Activated CD4-positive, CD25-positive, alpha-beta regulatory T cell (primary cell): ENCODE results near the gene CDK9.

Source experiments
- DNase-seq, 4 experiments: peaks; one replicate each; lab custom pipeline; 2025; lab: John Stamatoyannopoulos, UW

The CDK9 gene

DNA sequence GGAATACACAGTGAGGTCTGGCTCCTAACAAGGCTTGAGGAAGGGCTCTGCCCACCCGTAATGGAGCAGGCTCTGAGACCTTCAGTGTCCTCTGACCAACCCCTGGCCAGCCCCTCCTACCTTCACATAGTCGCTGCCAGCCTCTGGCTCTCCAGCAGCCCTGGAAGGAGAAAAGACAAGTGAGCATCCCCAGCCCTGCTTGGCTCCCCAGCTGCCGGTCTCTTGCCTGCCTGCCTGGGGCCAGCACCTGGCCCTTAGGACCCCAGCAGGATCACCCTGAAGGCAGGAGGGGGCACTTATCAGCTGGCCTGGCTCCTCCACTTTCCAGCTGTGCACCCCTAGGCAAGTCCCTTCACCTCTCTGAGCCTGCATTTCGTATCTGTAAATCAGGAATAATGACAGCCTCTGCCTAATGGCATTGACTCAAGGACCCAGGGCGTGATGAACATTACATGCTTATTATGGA is 24.3 kb upstream of the CDK9 start:
- DNase-seq: no peak

DNA sequence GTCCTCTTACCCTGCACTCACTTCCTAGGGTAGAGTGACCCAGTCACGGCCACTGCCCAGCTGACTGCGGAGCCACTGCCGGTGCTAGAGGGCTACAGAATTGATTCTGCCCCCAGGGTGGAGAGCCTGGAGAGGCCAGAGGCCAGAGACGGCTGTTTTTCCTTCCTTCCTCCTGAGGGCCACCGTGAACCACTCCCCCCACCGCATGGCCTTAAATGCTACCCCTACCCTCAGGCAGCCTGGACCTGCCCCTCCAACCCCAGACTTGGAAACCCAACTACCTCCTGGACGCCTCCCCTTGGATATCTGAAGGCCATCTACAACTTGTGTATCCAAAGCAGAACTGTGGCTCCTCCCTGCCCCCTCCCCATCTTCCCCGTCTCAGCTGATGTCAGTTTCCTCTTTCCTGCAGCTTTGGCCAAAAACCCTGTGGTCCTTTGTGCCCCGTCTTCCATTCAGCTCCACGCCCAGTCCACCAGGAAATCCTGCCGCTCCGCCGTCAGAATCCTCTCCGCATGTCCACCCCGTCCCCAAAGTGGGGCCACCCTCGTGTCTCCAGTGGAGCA is 23.6 kb upstream of the CDK9 start:
- no peak for DNase-seq

DNA sequence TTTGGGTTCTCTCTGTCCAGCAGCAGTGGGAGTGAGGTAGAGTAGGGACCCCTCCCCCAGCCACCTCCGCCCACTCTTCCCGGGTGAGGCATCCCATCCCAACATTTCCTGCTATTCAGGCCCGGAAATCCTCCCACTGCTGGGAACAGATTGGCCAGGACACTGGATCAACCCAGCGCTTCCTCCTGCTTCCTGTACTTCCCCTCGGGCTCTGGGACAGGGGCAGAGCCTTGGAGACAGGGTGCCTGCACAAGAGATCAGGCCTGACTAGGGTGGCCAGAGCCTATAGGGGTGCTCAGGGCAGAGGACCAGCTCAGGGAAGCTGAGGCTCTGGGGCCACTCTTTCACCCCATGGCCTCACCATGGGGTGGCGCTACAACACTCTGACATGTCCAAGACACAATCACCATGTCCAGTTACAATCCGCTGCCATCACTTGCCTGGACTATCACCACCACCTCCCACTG is 21.9 kb upstream of the CDK9 start:
- no peak for DNase-seq

DNA sequence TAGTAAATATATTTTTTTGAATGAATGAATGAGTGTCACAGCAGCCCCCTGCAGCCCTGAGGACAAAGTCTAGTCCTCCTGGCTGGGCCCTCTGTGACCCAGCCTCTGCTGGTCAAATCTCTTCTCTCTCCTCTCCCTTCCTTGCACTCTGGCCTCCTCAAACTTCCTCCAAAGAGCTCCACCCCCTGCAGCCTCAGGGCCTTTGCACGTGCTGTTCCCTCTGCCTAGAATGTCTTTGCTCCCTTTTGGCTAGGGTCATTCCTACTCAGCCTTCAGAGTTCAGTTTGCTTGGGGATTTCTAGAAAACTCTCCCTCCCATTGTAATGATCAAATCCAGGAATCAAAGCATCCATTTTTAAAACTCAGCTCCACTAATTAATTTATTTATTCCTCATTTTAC is 20.4 kb upstream of the CDK9 start:
- no peak for DNase-seq

DNA sequence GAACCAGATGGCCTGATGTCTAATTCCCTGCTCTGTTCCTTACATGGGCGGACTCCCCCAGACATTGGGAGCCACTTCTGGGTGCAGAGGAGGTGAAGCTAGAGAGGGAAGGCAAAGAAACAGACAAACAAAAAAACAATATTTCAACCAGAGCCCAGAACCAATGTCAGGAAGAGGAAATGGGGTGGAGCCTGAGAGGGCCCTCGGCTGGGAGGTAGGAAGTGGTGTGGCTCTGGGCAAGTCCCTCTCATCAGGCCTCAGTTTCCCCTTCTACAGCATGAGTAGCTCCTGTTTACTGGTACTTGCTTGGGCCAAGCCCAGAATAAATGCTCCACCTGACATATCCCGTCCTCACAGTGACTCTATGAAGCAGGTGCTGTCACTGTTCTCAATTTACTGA is 18.4 kb upstream of the CDK9 start:
- DNase-seq: no peak

DNA sequence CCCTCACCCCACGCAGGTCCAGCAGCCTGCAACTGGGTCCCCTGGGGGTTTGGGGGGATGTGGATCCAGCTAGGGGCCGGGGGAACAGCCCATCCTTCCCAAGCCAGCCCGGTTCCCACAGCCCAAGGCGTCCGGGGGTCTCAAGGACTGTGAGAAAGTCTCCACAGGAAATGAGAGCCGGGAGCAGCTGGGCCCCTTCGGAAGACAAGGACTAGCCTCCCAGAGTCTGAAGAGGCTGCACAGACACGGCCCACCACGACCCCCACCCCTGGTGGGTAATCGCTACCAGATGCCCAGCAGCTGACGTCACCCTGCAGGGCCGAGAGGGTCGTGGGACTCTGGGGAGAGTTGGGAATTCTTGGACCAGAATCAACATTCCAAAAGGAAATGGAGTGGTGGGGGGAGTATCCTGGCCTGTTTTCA is 17.9 kb upstream of the CDK9 start:
- DNase-seq: no peak

DNA sequence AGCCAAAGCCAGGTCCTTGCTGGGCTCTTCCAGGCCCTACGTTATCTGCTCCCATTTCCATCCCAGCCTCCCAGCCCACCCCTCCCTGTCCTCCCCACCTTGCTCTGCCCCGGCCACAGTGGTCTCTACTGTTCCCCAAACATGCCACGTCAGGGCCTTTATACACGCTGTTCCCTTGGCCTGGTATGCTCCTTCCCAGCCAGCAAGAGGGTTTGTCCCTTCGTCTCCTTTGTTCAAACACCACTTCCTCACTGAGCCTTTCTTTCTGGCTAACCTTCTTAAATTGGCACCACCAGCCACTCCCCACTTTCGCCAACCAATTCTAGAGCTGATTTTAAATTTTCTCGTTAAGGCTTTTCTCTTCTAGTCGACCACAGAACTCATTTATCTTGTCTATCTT is 17.1 kb upstream of the CDK9 start:
- DNase-seq: no peak

DNA sequence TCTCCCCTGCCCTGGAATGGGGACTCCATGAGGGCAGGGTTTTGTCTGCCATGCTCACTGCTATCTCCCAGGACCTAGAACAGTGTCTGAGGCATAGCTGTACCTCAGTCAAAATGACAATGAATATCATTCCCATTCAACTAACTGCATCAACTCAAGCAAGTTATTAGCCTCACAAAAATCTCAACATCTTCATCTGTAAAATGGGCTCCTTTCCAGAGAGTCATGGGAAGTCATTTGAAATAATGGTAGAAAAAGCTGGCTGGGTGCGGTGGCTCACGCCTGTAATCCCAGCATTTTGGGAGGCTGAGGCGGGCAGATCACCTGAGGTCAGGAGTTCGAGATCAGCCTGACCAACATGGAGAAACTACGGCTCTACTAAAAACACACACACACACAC is 16.7 kb upstream of the CDK9 start:
- no peak for DNase-seq

DNA sequence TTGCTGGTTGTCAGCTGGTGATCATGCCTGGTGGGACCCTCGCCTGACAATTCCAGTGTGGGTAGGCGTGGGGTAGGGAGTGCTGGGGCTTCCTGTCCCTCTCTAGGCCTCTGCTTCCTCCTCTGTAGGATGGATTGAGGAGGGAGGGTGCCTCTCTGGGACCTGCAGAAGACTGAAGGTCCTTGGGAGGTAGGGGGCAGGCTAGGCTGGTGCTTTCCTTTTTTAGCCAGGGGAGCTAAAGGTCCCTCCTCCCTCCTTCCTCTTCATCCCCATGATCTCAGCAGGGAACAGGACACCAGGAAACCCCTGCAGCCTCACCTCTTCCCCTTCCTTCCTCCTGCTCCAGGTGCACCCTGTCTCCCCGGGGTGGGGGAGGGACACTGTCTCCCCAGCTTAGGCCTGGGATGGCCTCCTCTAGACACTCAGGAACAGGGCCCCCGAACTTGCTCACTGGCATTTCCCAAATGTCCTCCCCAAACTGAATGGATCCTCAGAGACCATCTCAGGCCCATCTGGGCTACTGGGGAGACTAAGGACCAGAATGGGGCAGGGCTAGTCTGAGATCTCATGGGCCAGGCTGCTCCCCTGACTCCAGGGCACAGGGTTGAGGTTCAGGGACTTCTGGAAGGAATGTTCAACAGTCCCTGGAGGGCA is 15.8 kb upstream of the CDK9 start:
- no peak for DNase-seq

DNA sequence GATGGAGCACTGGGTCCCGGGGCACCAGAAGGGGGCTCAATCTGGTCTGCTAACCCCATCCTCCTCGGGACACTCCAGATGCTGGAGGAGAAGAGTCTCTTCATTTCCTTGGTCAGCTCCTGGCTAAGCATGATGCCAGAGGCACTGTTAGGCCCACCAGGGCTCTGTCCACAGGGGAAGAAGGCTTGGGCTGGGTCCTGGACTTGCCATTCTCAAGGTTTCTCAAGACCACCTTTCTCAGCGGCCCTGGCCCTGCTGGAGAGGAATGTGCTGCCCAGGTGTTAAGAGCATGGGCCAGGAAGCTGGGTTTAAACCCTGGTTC is 15.3 kb upstream of the CDK9 start:
- DNase-seq: no peak

DNA sequence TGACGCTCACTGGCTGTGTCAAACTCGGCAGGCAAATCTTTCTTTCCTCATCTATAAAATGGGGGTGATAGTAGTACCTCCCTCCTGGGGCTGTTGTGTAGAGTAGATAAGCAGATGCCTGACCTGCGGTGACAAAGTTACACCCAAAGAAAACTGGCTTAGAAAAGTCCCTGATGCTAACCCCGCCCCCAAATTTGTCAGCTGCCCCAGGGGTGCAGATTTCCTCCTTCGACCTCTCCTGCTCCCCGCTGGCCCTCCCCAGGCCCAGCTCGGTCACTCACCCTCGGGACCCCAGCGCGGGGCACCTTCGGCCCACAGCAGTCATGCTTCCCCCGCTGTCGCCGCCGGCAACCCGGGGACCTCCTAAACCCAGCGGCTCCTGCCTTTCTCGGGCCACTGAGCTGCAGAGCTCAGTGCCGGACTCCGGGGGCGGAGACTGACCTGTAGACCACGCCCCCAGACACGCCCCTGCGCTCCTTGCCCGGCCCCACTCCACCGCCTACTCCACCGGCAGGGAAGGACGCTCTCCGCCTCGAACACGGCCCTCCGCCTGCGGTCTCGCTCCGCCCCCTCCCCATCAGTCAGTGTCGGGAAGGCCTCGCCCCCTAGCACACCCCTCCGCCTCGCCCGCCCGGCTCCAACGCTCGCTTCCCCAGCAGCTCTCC is 14.8 kb upstream of the CDK9 start:
- peak; percentile 91 to 97 (median 94) for DNase-seq

DNA sequence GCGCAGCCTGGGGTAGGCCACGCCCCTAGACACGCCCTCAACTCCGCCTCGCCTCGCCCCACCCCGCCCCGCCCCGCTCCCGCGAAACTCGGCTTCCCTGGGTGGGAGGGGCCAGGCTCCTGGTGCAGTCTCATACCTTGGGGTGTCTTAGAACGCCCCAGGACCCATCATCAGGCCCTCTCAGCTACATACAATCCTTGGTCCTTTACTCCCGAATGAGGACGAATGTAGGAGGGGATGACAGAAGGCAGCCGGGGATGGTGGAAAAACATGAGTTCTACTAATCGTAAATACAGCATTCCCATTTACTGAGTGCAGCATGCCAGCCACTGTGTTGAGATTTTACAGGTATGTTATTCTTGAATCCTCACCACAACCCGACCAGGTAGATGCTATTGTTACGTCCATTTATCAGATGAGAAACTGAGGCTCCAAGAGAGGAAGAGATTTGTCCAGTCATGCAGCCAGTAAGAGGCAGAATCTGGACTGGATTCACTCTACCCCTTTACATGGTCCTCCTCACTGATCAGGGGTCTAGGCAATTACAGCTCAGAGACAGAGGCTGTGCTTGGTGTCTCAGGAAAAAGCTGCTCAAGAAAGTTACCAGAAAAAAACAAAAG is 14.2 kb upstream of the CDK9 start:
- DNase-seq: no peak

DNA sequence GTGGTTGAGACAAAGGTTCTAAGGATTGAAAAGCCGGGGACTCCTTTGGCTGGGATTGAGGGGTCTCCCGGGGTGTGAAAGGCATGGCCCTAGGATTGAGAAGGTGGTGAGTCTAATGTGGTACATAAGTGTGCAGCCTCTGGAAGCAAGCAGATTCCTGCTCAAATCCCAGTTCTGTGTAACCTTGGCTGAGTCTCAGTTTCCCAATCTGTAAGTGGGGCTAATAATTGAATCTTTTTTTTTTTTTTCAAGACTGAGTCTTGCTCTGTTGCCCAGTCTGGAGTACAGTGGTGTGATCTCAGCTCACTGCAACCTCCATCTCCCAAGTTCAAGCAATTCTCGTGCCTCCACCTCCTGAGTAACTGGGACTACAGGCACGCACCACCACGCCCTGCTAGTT is 13.2 kb upstream of the CDK9 start:
- DNase-seq: no peak

DNA sequence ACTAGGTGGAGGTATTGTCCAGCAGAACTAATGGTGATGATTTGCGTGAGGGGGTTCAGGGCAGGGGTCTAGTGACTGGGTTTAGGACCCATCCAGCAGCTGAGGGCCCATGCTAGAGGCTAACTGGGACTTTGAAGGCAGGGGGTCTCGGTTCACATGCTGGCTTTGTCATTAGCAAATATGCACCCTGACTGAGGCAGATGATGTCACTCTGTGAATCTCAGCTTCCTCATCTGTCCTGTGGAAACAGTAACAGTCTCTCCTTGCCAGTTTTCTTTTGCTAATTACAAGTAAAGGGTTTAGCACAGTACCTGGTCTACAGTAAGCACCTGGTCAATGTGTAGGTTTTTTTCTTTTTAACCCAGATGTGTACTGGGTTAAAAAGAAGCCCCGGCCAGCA is 12.6 kb upstream of the CDK9 start:
- no peak for DNase-seq

DNA sequence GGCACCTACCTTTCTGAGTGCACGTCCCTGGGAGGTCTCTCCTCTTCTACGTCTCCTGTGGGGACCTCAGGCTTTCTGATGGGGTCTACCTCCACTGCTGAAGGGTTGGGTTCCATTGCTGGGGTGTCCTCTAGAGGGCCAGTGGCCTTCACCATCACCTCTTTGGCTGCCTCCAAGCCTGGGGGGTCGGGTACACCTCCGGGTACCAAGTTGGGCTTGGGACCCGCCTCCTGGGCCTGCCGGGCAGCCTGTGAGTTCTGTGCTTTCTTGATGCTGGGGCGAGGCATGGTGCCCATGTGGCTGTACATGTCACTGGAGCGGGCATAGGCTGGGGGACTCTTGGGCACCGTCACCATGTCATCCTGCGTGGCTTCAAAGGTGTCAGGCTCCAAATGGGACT is 11.9 kb upstream of the CDK9 start:
- DNase-seq: no peak

DNA sequence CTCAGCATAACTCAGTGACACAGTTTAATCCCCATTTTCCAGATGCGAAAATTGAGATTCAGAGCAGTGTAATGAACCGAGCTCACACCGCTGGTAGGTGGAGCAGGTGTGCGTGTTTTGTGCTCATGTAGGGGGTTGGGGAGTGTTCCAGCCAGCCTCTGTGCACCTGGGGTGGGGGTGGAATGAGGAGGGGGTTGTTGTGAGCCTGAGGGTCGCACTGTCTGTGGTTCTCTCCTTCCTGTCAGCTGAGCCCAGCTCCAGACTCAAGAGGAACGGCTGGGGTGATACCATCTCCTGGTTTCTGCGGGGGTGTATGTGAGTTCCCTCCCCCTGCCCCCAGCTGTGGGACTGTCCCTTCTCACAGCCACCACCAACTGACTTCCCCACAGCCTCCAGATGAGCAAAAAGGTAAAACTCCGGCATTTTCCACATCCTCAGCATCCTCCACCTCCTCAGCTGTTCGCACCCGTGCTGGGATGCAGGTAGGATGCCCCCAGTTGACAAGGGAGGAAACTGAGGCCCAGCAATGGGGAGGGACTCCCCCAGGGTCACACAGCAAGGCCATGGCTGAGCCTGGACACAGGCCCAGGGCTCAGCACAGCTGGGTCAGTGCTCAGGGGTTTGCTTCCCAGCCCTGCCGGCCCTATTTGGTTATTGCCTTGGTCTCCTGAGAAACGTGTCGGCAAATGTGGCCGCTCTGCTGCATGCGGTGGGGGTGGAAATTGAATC is 9.5 kb upstream of the CDK9 start:
- DNase-seq: peak; percentile 17 to 63 (median 44)

DNA sequence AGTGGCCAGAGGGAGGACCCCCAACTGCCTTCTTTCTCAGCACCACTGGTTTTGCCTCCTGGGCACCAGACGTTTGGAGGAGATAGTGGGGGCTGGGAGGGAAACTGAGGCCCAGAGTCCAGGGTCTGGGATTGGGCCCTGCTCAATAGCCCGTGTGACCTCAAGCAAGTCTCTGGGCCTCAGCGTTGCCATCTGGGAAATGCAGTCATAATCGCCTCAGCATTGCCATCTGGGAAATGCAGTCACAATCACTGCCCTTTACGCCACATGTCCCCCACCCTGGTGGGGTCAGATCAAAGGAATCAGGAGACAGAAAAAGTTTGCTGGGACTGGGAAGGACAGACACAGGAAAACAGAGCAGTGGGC is 8.9 kb upstream of the CDK9 start:
- DNase-seq: no peak

DNA sequence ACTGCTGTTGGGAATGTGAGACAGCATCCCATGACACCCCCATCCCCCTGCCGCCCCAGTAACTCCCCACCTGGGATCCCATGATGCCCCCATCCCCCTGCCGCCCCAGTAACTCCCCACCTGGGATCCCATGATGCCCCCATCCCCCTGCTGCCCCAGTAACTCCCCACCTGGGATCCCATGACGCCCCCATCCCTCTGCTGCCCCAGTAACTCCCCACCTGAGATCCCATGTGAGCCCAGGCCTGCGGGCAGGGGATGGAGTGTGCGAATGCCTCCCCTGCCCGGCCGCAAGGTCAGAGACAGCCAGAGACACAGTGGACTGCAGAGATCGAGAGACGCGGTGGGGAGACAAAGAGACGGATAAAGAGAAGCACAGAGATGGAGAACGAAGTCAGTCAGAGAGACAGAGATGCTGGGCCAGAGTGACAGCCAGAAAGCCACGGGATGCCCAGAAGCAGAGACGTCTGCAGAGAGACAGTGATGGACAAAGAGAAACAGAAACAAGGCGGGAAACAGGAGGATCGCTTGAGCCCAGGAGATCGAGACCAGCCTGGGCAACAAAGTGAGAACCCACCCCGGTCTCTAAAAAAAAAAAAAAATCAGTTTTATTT is 8.4 kb upstream of the CDK9 start:
- DNase-seq: no peak

DNA sequence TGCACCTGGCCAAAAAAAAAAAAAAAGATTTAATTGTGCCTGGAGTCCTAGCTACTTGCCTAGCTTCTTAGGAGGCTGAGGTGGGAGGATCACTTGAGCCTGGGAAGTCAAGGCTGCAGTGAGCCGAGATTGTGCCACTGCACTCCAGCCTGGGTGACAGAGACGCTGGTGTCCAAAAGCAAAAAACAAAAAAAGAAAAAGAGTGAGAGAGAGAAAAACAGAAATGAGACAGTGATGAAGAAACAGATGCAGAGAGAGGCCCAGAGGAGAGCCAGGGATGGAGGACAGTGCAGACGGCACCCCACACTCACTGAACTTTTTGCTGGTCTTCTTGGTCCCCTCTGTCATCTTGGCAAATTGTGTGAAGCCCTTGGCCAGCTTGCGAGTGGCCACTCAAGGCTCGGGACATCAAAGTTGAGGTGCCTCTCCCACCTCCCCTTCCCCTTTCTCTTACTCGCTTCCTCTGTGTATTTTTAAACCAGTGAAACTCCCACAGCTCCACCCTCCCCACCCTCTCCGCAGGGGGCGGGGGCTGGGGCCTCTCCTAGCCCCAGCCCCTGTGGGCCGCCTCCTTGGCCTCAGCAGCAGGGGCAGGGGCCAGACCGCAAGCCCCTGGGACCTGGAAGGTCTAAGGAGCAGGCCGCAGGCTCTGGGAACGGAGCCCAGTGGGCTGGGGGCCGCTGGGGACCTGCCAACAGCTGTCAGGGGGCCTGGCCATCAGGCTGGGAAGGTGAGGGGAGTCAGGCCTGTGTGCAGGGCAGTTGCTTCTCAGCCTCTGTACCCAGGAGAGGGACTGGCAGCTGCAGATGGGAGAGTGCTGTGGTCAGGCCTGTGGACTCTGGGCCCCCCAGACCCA is 7.3 kb upstream of the CDK9 start, which contains the start of gene SH2D3C:
Gene SH2D3C (minus strand): TSS at position 387 of the 856 bp plus-strand sequence. CDS start 39 bp downstream, at position 348.
- peak in 1 of 4 experiments; percentile 25 for DNase-seq

DNA sequence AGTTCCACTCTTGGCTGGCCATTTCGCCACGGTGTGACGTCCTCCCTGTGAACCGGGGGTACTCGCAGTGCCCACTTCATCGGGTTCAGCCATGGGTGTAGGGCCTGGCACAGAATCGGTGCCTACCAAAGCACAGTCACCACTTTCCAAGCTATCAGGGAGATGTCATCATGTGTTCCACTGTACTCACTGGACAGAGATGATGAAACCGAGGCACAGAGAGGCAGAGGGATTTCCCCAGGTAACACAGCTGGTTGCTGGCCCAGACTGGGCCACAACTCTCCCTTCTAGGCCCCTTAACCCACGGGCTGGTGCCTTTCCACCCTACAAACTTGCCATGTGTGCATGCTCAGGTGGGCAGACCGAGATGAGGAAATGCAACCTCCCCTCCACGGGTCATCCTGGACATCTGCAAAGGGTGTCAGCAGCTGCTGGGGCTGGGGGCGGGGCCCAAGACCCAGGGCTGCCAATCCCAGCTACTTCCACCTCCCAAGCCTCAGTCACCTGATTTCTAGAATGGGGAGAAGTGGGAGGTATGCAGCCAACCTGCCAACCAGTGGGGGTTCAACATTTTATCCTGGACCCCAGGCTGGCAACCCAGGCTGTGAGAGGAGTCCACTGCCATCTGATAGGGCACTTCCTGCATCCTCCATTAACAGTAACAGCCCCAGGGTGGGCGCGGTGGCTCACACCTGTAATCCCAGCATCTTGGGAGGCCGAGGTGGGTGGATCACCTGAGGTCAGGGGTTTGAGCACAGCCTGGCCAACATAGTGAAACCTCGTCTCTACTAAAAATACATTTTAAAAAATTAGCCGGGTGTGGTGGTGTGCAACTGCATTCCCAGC is 6.5 kb upstream of the CDK9 start:
- DNase-seq: peak in 1 of 4 experiments; percentile 26
